ENCODE results near the gene FUCA2. TPM values are rescaled to one million over a fixed set of nuclear protein-coding genes. Genes with fewer than 3 reads are reported as not detected.

FUCA2 gene
- total and polyA plus RNA-seq, 2 experiments from 2014 or later = 31.8 to 33.4 TPM

DNA sequence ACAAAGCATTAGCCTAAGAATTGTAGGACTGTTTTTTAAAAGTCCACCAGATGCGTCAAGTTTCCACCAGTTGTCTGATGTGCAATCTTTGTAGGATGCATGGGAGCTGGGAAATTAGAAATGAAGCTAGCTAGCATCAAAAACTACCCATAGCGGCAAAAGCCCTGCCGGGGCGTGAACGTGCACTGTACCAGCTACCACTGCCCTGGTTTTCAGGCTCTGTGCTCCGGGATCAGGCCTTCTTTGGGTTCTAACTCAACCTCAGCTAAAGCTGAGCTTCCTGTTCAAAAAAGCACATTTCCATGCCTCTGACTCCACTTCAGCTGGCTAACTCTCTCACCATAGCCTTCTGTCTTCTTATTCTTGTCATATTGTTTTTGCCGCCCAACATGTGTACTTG, 26.9 kb upstream of the FUCA2 start (continued):
- TF ChIP-seq, protein P1, sequence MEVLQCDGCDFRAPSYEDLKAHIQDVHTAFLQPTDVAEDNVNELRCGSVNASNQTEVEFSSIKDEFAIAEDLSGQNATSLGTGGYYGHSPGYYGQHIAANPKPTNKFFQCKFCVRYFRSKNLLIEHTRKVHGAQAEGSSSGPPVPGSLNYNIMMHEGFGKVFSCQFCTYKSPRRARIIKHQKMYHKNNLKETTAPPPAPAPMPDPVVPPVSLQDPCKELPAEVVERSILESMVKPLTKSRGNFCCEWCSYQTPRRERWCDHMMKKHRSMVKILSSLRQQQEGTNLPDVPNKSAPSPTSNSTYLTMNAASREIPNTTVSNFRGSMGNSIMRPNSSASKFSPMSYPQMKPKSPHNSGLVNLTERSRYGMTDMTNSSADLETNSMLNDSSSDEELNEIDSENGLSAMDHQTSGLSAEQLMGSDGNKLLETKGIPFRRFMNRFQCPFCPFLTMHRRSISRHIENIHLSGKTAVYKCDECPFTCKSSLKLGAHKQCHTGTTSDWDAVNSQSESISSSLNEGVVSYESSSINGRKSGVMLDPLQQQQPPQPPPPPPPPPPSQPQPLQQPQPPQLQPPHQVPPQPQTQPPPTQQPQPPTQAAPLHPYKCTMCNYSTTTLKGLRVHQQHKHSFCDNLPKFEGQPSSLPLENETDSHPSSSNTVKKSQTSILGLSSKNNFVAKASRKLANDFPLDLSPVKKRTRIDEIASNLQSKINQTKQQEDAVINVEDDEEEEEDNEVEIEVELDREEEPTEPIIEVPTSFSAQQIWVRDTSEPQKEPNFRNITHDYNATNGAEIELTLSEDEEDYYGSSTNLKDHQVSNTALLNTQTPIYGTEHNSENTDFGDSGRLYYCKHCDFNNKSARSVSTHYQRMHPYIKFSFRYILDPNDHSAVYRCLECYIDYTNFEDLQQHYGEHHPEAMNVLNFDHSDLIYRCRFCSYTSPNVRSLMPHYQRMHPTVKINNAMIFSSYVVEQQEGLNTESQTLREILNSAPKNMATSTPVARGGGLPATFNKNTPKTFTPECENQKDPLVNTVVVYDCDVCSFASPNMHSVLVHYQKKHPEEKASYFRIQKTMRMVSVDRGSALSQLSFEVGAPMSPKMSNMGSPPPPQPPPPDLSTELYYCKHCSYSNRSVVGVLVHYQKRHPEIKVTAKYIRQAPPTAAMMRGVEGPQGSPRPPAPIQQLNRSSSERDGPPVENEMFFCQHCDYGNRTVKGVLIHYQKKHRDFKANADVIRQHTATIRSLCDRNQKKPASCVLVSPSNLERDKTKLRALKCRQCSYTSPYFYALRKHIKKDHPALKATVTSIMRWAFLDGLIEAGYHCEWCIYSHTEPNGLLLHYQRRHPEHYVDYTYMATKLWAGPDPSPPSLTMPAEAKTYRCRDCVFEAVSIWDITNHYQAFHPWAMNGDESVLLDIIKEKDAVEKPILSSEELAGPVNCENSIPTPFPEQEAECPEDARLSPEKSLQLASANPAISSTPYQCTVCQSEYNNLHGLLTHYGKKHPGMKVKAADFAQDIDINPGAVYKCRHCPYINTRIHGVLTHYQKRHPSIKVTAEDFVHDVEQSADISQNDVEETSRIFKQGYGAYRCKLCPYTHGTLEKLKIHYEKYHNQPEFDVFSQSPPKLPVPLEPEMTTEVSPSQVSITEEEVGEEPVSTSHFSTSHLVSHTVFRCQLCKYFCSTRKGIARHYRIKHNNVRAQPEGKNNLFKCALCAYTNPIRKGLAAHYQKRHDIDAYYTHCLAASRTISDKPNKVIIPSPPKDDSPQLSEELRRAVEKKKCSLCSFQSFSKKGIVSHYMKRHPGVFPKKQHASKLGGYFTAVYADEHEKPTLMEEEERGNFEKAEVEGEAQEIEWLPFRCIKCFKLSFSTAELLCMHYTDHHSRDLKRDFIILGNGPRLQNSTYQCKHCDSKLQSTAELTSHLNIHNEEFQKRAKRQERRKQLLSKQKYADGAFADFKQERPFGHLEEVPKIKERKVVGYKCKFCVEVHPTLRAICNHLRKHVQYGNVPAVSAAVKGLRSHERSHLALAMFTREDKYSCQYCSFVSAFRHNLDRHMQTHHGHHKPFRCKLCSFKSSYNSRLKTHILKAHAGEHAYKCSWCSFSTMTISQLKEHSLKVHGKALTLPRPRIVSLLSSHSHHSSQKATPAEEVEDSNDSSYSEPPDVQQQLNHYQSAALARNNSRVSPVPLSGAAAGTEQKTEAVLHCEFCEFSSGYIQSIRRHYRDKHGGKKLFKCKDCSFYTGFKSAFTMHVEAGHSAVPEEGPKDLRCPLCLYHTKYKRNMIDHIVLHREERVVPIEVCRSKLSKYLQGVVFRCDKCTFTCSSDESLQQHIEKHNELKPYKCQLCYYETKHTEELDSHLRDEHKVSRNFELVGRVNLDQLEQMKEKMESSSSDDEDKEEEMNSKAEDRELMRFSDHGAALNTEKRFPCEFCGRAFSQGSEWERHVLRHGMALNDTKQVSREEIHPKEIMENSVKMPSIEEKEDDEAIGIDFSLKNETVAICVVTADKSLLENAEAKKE (CRISPR knock-in tag; IDR thresholded peaks at IDR 0.05) = no peak

DNA sequence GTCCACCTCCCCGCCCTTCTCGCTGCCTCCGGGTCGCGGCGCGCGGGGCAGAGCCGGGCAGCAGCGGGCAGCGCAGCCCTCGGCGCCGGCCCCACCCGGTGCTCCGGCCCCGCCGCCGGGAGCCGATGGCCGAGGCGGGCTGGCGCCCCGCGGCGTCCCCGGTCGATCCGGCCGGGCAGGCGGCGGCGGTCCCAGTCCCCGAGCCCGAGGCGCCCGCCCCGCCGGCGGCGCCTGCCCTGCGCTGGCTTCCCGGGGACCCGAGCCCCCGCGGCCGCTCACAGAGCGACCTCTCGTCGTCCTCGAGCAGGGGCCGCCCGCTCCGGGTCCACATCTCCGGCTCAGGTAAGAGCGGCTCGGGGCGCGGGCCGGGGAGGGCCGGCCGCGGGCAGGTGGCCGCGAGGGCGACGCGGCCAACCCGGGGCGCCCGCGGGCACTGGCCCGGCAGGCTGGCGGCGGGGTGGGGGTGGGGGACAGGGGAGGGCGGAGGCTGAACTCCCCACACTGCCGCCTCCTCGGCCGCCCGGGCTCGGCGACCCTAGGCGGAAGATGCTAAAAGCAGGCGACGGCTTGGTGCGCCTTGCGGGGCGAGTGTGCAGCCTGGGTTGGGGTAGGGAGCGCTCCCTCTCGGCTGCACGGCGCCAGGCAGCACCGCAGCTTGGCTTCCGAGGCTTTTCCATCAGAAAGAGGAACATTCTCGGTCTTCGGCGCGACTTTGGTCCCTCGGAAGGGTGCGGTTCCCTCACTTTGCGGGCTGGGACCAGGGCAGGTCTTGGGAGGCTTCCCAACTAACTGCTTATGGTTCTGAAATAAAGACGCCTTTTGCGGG, 25.6 kb upstream of the FUCA2 start:
- Histone ChIP-seq H4K20me1 (replicated peaks; ENCODE audit: insufficient read depth) (no peaks in the 10 kb centered on the region), H3K27me3 (ENCODE audit: insufficient read depth) (peaks cover 67% of the 10 kb centered on the region), H3F3A (replicated peaks; ENCODE audit: low read depth) (peaks cover 10% of the 10 kb centered on the region), H3K4me1 (ENCODE audit: insufficient read depth) (peaks cover 10% of the 10 kb centered on the region), H3K36me3 (ENCODE audit: insufficient read depth) (no peaks in the 10 kb centered on the region), H3K27ac (ENCODE audit: low read depth) (no peak overlapping the region), H3K79me2 (replicated peaks; ENCODE audit: insufficient read depth) (no peaks in the 10 kb centered on the region), H3K4me2 (peak overlapping the region; percentile 89), H3K9me2 (ENCODE audit: insufficient read depth) (no peaks in the 10 kb centered on the region), H2AFZ (peak overlapping the region; percentile 99), H3K4me3 (peak overlapping the region; percentile 76)
- Mint-ChIP-seq H3K36me3 (ENCODE audit: low read depth) (no peaks in the 10 kb centered on the region; the same call in 2 of the 3 replicates), H3K27me3 (ENCODE audit: insufficient read depth, low read depth, poor library complexity) (peaks cover 37% of the 10 kb centered on the region), H3K4me3 (peak overlapping the region; percentile 75), H3K9me3 (no peaks in the 10 kb centered on the region), H3K4me1 (peaks cover 17% of the 10 kb centered on the region), H3K27ac (no peak overlapping the region)
- ATAC-seq (peak; percentile 78), DNase-seq (ENCODE audit: low spot score) (peak; percentile 86)
- no peak for TF ChIP-seq POLR2AphosphoS5 (IDR thresholded peaks at IDR 0.05; ENCODE audit: low read depth)
- no peak for TF ChIP-seq JUNB (IDR thresholded peaks at IDR 0.05; ENCODE audit: unreplicated experiment)
- TF ChIP-seq ZNF331 (CRISPR knock-in tag; IDR thresholded peaks at IDR 0.05; ENCODE audit: low read depth) = no peak
- TF ChIP-seq, protein P1 (CRISPR knock-in tag; IDR thresholded peaks at IDR 0.05) = no peak
- TF ChIP-seq EZH2phosphoT487 (IDR thresholded peaks at IDR 0.05; ENCODE audit: unreplicated experiment) = no peak
- no peak for TF ChIP-seq ZNF114 (CRISPR knock-in tag; IDR thresholded peaks at IDR 0.05)
- TF ChIP-seq NANOG (IDR thresholded peaks at IDR 0.05; ENCODE audit: borderline replicate concordance) = no peak

All from GM23338 (cell line).